Measurements from ENCODE around the gene HOXB7.

The HOXB7 gene

GRCh38 chr17:48636177-48637018 lies 25.6 kb upstream of the HOXB7 start:
- peak; percentile 57 to 69 for DNase-seq

- no peak for DNase-seq
Observed at GRCh38 chr17:48634493-48635208, 23.8 kb upstream of the HOXB7 start.

- DNase-seq = no peak
Observed at GRCh38 chr17:48633266-48633677, 22.5 kb upstream of the HOXB7 start.

- DNase-seq = no peak
Observed at GRCh38 chr17:48632579-48633265, 21.9 kb upstream of the HOXB7 start.

GRCh38 chr17:48631693-48632578 lies 21.1 kb upstream of the HOXB7 start:
- DNase-seq = no peak

- DNase-seq = no peak
Observed at GRCh38 chr17:48630925-48631692, 20.3 kb upstream of the HOXB7 start.

GRCh38 chr17:48630009-48630924 lies 19.4 kb upstream of the HOXB7 start:
- no peak for DNase-seq

- no peak for DNase-seq
Observed at GRCh38 chr17:48629411-48629759, 18.6 kb upstream of the HOXB7 start.

GRCh38 chr17:48628649-48629410 lies 18.0 kb upstream of the HOXB7 start:
- DNase-seq = no peak

- no peak for DNase-seq
Observed at GRCh38 chr17:48627623-48628521, 17.1 kb upstream of the HOXB7 start.

- DNase-seq = no peak
Observed at GRCh38 chr17:48627118-48627597, 16.3 kb upstream of the HOXB7 start.

- peak; percentile 66 to 74 for DNase-seq
Observed at GRCh38 chr17:48626245-48627117, 15.7 kb upstream of the HOXB7 start, which contains the start of gene HOXB9. Gene HOXB9 (minus strand): TSS chr17:48626358. CDS start chr17:48626269, 89 bp downstream.

GRCh38 chr17:48625495-48626244 lies 14.9 kb upstream of the HOXB7 start:
- DNase-seq = peak in 1 of 2 donors; percentile 49

GRCh38 chr17:48624544-48625494 lies 14.0 kb upstream of the HOXB7 start:
- DNase-seq = no peak

GRCh38 chr17:48624118-48624517 lies 13.3 kb upstream of the HOXB7 start:
- DNase-seq = no peak
